Subcutaneous adipose tissue (tissue), 4 donors: ENCODE results near the gene ZNF300. TPM values are rescaled to one million over a fixed set of nuclear protein-coding genes. Genes with fewer than 3 reads are reported as not detected.

Experiments
- CTCF ChIP-seq: fragments of 450-650 bp; IDR thresholded peaks from one replicate; pipeline ENCODE4 v1.5.1; 2016; ENCODE audit warnings: low read depth, mild to moderate bottlenecking, control low read depth, antibody characterized with exemption, moderate library complexity
- total RNA-seq, 4 donors: library from RNA; depleted of rRNA; stranded (reverse); fragments of >200 nt; gene quantifications; one replicate each; pipeline ENCODE4 v1.1.0, GENCODE V29; 2016

The ZNF300 gene
- total RNA-seq, 4 donors from 2014 or later, result 2.4 to 4.9 (median 3.5) TPM

GRCh38 chr5:150912312-150912814, 7.6 kb upstream of the ZNF300 start:
- TF ChIP-seq CTCF, result no peak

GRCh38 chr5:150905312-150905683, 518 bp upstream of the ZNF300 start:
- no peak for TF ChIP-seq CTCF

GRCh38 chr5:150901446-150901845, 3.3 kb downstream of the ZNF300 start:
- no peak for TF ChIP-seq CTCF

GRCh38 chr5:150895431-150896428, 9.1 kb downstream of the ZNF300 start:
- TF ChIP-seq CTCF, result no peak

- no peak for TF ChIP-seq CTCF
These were observed 25.4 kb downstream of the ZNF300 start for GRCh38 chr5:150879358-150879757.

- no peak for TF ChIP-seq CTCF
These were observed 42.7 kb downstream of the ZNF300 start for GRCh38 chr5:150862070-150862469.

GRCh38 chr5:150860246-150860821, 44.4 kb downstream of the ZNF300 start:
- TF ChIP-seq CTCF, result no peak
